ENCODE measurements around the gene ST3GAL5.

GRCh38 chr2:85810371-85811179, 78.2 kb downstream of the ST3GAL5 start:
- TF ChIP-seq POLR2A (IDR thresholded peaks at IDR 0.05; ENCODE audit: low read depth, low read length): no peak
- TF ChIP-seq POLR2AphosphoS5 (IDR thresholded peaks at IDR 0.05; ENCODE audit: low read depth, low read length): no peak
- no peak for TF ChIP-seq TAF1 (IDR thresholded peaks at IDR 0.05; ENCODE audit: low read depth, low read length)
